Natural killer cell (primary cell): Measurements from ENCODE around the gene RNF214. TPM values are rescaled to one million over a fixed set of nuclear protein-coding genes. Genes with fewer than 3 reads are reported as not detected.

Source experiments
- ATAC-seq, 3 donors: fragments of 150-1000 bp in 2 of 3; fragments of 200-7000 bp in 1 of 3; cut with Tn5 transposase; 1 replicate in 1 of 3; 2 replicates in 2 of 3; pipeline ENCODE4 v1.10.0; 2021; ENCODE audit warnings: mild to moderate bottlenecking in 2 of 3, moderate library complexity in 2 of 3
- DNase-seq, 2 donors: peaks; one replicate each; pipeline versions ENCODE4 v3.0.0 to v3.0.0-alpha.2; 2013 to 2021; ENCODE audit warnings: mixed read lengths in 1 of 2
- H3K27ac ChIP-seq: one replicate; pipeline ENCODE4 v1.5.1; 2013; ENCODE audit warnings: mild to moderate bottlenecking, low read length
- H3K27me3 ChIP-seq: one replicate; pipeline ENCODE4 v1.6.1; 2013; ENCODE audit warnings: low read length; ENCODE audit not compliant: control insufficient read depth, insufficient read depth
- H3K36me3 ChIP-seq: one replicate; pipeline ENCODE4 v1.6.1; 2013; ENCODE audit warnings: low read length; ENCODE audit not compliant: control insufficient read depth, insufficient read depth
- H3K4me1 ChIP-seq: one replicate; pipeline ENCODE4 v1.6.1; 2013; ENCODE audit warnings: low read length; ENCODE audit not compliant: control insufficient read depth, insufficient read depth
- H3K4me3 ChIP-seq: one replicate; pipeline ENCODE4 v1.5.1; 2013; ENCODE audit warnings: low read length
- H3K9me3 ChIP-seq: one replicate; pipeline ENCODE4 v1.6.1; 2013; ENCODE audit warnings: low read length; ENCODE audit not compliant: control insufficient read depth, insufficient read depth
- H3K27ac Mint-ChIP-seq, 2 donors: one replicate each; pipeline ENCODE4 v1.8.0; 2022; ENCODE audit warnings: mild to moderate bottlenecking in 2 of 2, mixed read lengths in 2 of 2, moderate library complexity in 1 of 2
- H3K27me3 Mint-ChIP-seq, 2 donors: one replicate each; pipeline ENCODE4 v1.8.0; 2022; ENCODE audit warnings: low read depth in 2 of 2, mixed read lengths in 2 of 2
- H3K36me3 Mint-ChIP-seq: one replicate; pipeline ENCODE4 v1.8.0; 2022; ENCODE audit warnings: mixed read lengths
- H3K4me1 Mint-ChIP-seq, 2 donors: one replicate each; pipeline ENCODE4 v1.8.0; 2022; ENCODE audit warnings: mixed read lengths in 2 of 2
- H3K4me3 Mint-ChIP-seq: one replicate; pipeline ENCODE4 v1.8.0; 2022; ENCODE audit warnings: mild to moderate bottlenecking, moderate library complexity, mixed read lengths
- H3K9me3 Mint-ChIP-seq, 2 donors: one replicate each; pipeline ENCODE4 v1.8.0; 2022; ENCODE audit warnings: mixed read lengths in 2 of 2
- CTCF ChIP-seq: fragments of 200-600 bp; IDR thresholded peaks from one replicate; pipeline ENCODE4 v1.8.0; 2022; ENCODE audit warnings: antibody characterized with exemption
- WGBS: methylation state at CpG from one replicate; pipeline ENCODE4 v1.1.7; 2013; ENCODE audit warnings: missing lambda C conversion rate; ENCODE audit not compliant: insufficient coverage; 5-methylcytosine and 5-hydroxymethylcytosine counted together
- intact Hi-C: fragments of 100-400 bp; cut with micrococcal nuclease; formaldehyde crosslinking; loops from one replicate; pipeline ENCODE4 v1.14.2; 2022
- total RNA-seq, 4 donors: library from RNA; stranded (reverse); fragments of 120-200 nt in 1 of 4; gene quantifications; one replicate each; pipeline versions ENCODE4 v1.2.3 to v1.2.4, GENCODE V29; 2013 to 2022

The RNF214 gene
- total RNA-seq, 3 donors from 2014 or later (not counting 1 experiment from before 2014, with no cell fraction given) = 13.7 to 20.7 (median 17.3) TPM

- Histone ChIP-seq H3K27ac (no peak overlapping the region), H3K4me3 (no peak overlapping the region), H3K27me3 (no peaks in the 10 kb centered on the region), H3K9me3 (no peaks in the 10 kb centered on the region), H3K4me1 (peaks cover 6% of the 10 kb centered on the region), H3K36me3 (peaks cover 25% of the 10 kb centered on the region)
- Mint-ChIP-seq H3K4me1 (peaks cover 0 to 10% of the 10 kb centered on the region in 2 donors), H3K4me3 (no peak overlapping the region), H3K27me3 (no peaks in the 10 kb centered on the region), H3K9me3 (no peaks in the 10 kb centered on the region), H3K27ac (peak overlapping the region; percentile 45 to 77), H3K36me3 (peaks cover 8% of the 10 kb centered on the region)
- TF ChIP-seq CTCF = no peak
- DNase-seq = no peak
- ATAC-seq = no peak
- 97% methylated on average over 7 of the region's 7 CpGs for WGBS
- intact Hi-C loops = no loop called here
Observed at GRCh38 chr11:117202386-117203068, 29.9 kb upstream of the RNF214 start.

- Mint-ChIP-seq H3K27me3 (no peaks in the 10 kb centered on the region), H3K9me3 (no peaks in the 10 kb centered on the region), H3K4me1 (peaks cover 0 to 10% of the 10 kb centered on the region in 2 donors), H3K27ac (peak overlapping the region; percentile 45 to 77), H3K36me3 (peaks cover 8% of the 10 kb centered on the region), H3K4me3 (no peak overlapping the region)
- H3K9me3 ChIP-seq = no peaks in the 10 kb centered on the region
- no peak for TF ChIP-seq CTCF
- peaks cover 6% of the 10 kb centered on the region for H3K4me1 ChIP-seq
- ATAC-seq (no peak), DNase-seq (no peak)
- 93% methylated on average over 10 of the region's 10 CpGs for WGBS
- H3K36me3 ChIP-seq = peaks cover 25% of the 10 kb centered on the region
- no peak overlapping the region for H3K4me3 ChIP-seq
- intact Hi-C loops = no loop called here
- no peak overlapping the region for H3K27ac ChIP-seq
- no peaks in the 10 kb centered on the region for H3K27me3 ChIP-seq
Observed at GRCh38 chr11:117203069-117203407, 29.4 kb upstream of the RNF214 start.

GRCh38 chr11:117204283-117205080 lies 28.0 kb upstream of the RNF214 start:
- peaks cover 6% of the 10 kb centered on the region for H3K4me1 ChIP-seq
- H3K27ac ChIP-seq = no peak overlapping the region
- H3K27ac Mint-ChIP-seq = peak overlapping the region; percentile 67 to 77
- no peak overlapping the region for H3K4me3 ChIP-seq
- no peaks in the 10 kb centered on the region for H3K27me3 ChIP-seq
- H3K36me3 Mint-ChIP-seq = peaks cover 8% of the 10 kb centered on the region
- H3K4me3 Mint-ChIP-seq = no peak overlapping the region
- 96% methylated on average over 17 of the region's 17 CpGs for WGBS
- no peaks in the 10 kb centered on the region for H3K9me3 Mint-ChIP-seq
- intact Hi-C loops = no loop called here
- peaks cover 0 to 10% of the 10 kb centered on the region in 2 donors for H3K4me1 Mint-ChIP-seq
- H3K9me3 ChIP-seq = no peaks in the 10 kb centered on the region
- peaks cover 25% of the 10 kb centered on the region for H3K36me3 ChIP-seq
- DNase-seq (no peak), ATAC-seq (no peak)
- no peaks in the 10 kb centered on the region for H3K27me3 Mint-ChIP-seq
- no peak for TF ChIP-seq CTCF
